ENCODE data around the gene PERCC1. TPM values are rescaled to one million over a fixed set of nuclear protein-coding genes. Genes with fewer than 3 reads are reported as not detected.

Gene PERCC1
- total RNA-seq, 2 donors from 2014 or later = not detected

DNA sequence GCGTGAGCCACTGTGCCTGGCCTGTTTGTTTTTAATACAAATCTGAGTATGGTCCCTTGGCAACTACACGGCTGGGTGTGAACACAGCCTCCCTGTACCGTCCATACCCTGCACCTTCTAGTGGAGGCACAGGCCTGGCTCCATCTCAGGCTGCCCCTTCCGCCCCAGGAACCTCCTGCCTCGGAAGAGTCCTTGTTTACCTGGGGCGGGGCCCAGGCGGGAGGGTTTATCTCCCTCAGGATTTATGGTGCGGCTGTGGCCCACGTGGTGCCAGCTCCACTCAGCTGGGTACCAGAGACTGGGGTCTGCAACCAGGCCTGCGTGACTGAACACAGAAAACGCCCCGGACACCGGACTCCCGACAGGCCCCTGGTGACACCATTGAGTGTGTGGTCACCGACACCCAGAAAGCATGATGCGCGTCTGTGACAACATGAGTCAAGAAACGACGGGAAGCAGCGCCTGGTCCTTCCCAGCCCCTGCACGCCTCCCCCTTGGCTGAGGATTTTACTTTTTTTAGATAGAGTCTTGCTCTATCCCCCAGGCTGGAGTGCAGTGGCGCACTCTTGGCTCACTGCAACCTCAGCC lies 35.3 kb upstream of the PERCC1 start:
- DNase-seq (ENCODE audit: low spot score) (no peak), ATAC-seq (ENCODE audit: insufficient number of reproducible peaks, low FRiP score, low read depth) (no peak)
- H3K36me3 ChIP-seq = peaks cover 48% of the 10 kb centered on the region
- H3K4me1 ChIP-seq (ENCODE audit: control insufficient read depth in 1 of 2, low read depth in 2 of 2) = no peaks in the 10 kb centered on the region
- no peaks in the 10 kb centered on the region for H3K9me3 ChIP-seq
- TF ChIP-seq, protein P1, sequence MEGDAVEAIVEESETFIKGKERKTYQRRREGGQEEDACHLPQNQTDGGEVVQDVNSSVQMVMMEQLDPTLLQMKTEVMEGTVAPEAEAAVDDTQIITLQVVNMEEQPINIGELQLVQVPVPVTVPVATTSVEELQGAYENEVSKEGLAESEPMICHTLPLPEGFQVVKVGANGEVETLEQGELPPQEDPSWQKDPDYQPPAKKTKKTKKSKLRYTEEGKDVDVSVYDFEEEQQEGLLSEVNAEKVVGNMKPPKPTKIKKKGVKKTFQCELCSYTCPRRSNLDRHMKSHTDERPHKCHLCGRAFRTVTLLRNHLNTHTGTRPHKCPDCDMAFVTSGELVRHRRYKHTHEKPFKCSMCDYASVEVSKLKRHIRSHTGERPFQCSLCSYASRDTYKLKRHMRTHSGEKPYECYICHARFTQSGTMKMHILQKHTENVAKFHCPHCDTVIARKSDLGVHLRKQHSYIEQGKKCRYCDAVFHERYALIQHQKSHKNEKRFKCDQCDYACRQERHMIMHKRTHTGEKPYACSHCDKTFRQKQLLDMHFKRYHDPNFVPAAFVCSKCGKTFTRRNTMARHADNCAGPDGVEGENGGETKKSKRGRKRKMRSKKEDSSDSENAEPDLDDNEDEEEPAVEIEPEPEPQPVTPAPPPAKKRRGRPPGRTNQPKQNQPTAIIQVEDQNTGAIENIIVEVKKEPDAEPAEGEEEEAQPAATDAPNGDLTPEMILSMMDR (IDR thresholded peaks at IDR 0.05) = no peak
- no peaks in the 10 kb centered on the region for H3K27me3 ChIP-seq (replicated peaks; ENCODE audit: insufficient read depth)
- no peak overlapping the region for H3K4me3 ChIP-seq
- H3K27ac ChIP-seq = no peak overlapping the region

DNA sequence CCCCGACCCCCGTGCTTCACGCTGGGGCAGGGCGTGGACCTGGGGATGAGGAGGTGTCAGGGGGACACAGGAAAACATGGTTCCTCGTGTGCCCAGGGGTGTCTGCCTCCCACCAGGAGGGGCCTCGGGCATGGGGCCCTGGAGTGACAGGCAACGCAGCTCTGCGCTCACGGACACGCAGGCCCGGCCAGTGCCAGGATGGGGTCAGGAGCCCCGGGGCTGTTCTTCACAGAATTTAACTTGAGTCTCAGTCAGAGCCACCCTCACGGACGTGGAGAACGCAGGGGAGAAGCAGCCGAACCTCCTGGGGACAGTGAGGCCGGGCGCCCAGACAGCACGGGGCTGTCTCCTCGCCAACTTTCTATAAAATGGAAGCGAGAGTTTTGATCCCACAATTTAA lies 33.1 kb upstream of the PERCC1 start:
- Histone ChIP-seq H3K27ac (no peak overlapping the region), H3K36me3 (peaks cover 61% of the 10 kb centered on the region)
- no peak for ATAC-seq (ENCODE audit: insufficient number of reproducible peaks, low FRiP score, low read depth)

DNA sequence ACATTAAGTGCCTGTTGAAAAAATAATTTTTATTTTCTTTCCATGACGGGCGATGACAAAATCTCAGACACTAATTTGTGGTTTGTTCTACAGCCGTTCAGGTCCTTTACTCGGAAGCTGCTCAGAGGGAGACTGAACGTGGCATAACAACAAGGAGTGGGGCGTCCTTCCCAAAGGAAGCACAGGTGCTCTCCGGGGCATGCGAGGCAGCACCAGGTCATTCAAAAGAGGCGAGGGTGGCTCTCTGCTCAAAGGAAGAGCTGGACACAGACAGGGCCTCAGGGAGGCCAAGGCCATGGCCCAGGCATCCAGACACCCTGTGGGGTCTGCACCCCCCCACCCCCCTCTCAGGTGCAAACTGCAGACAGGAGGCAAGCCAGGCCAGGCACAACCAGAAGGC lies 32.5 kb upstream of the PERCC1 start:
- ATAC-seq (ENCODE audit: insufficient number of reproducible peaks, low FRiP score, low read depth) (no peak), DNase-seq (ENCODE audit: low spot score) (no peak)
- no peak overlapping the region for H3K27ac ChIP-seq
- TF ChIP-seq, protein P1 (IDR thresholded peaks at IDR 0.05) = no peak
- no peaks in the 10 kb centered on the region for H3K27me3 ChIP-seq (replicated peaks; ENCODE audit: insufficient read depth)
- peaks cover 55% of the 10 kb centered on the region for H3K36me3 ChIP-seq
- no peaks in the 10 kb centered on the region for H3K4me1 ChIP-seq (ENCODE audit: control insufficient read depth in 1 of 2, low read depth in 2 of 2)
- H3K9me3 ChIP-seq = no peaks in the 10 kb centered on the region
- no peak overlapping the region for H3K4me3 ChIP-seq

More for the DNA sequence above, 33.1 kb upstream of the PERCC1 start:
- no peak for DNase-seq (ENCODE audit: low spot score)
- H3K9me3 ChIP-seq = no peaks in the 10 kb centered on the region
- no peak overlapping the region for H3K4me3 ChIP-seq
- H3K27me3 ChIP-seq (replicated peaks; ENCODE audit: insufficient read depth) = no peaks in the 10 kb centered on the region
- TF ChIP-seq, protein P1 (IDR thresholded peaks at IDR 0.05) = no peak
- no peaks in the 10 kb centered on the region for H3K4me1 ChIP-seq (ENCODE audit: control insufficient read depth in 1 of 2, low read depth in 2 of 2)

DNA sequence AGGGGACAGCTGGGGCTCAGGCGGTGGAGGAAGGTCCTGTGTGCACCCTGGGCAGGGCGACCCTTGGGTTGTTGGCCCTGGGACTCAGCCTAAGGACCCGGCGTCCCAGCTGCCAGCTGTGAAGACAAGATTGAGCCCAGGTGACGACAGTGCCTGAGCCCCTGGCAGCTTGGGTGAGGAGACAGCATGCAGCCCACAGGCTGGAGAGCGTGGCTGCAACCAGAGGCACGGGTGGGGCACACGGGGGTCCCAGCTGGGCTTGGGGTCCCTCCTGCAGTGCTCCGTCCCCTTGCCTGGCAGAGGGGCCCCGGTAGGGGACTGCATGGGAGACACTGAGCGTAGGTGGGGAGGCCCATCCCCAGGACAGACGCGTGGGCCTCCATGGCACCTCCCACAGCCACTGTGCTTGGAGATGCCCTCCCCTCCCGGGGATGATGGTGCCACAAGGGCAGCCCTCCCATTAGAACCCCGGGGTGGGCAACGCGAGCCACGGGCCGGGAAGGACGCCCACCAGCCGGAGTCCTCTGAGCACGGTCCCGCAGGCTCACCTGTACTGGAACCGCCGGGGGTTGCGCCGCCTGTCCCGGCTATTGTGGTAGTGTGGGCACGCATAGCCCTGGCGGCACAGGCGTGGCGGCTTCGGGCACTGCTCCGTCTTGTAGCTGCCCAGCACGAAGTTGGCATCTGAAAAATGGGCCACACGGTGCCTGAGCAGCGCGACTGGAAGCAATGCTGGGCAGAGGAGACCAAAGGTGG lies 31.9 kb upstream of the PERCC1 start:
- Histone ChIP-seq H3K36me3 (peaks cover 54% of the 10 kb centered on the region), H3K4me3 (no peak overlapping the region), H3K9me3 (no peaks in the 10 kb centered on the region), H3K27ac (no peak overlapping the region), H3K4me1 (ENCODE audit: control insufficient read depth in 1 of 2, low read depth in 2 of 2) (no peaks in the 10 kb centered on the region), H3K27me3 (replicated peaks; ENCODE audit: insufficient read depth) (no peaks in the 10 kb centered on the region)
- no peak for ATAC-seq (ENCODE audit: insufficient number of reproducible peaks, low FRiP score, low read depth)
- no peak for DNase-seq (ENCODE audit: low spot score)
- TF ChIP-seq, protein P1 (IDR thresholded peaks at IDR 0.05) = no peak

DNA sequence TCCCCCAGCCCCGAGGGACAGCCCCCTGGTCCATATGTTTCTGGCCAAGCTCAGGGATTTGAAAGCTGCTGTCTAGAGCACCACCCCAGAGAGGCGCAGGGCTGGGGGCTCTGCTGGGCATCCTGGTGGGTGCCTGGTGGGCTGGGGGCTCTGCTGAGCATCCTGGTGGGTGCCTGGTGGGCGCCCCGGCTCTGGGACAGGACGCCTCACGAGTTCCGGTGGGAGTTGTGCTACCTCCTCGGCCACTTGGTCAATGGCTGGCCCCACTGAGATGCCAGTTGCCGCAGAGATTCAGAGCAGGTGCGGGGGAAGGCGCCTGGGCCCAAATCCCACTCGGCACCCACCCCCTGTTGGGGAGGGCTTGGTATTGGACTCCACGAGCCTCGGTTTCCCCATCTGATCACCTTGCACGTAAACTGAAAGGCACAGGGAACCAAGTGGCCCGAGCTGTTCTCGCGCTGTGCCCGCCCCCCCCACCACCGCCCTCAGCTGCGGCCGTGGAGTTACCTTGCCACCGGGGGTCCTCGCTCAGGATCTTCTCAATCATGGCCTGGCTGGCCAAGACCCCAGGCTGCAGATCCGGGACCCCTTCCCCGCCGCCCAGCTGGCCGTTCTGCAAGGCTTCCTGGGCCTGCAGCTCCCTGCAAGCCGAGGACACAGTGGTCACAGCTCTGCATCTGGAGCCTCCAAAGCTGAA lies 29.7 kb upstream of the PERCC1 start:
- Histone ChIP-seq H3K4me1 (ENCODE audit: control insufficient read depth in 1 of 2, low read depth in 2 of 2) (no peaks in the 10 kb centered on the region), H3K27me3 (replicated peaks; ENCODE audit: insufficient read depth) (no peaks in the 10 kb centered on the region), H3K4me3 (no peak overlapping the region), H3K9me3 (no peaks in the 10 kb centered on the region), H3K36me3 (peaks cover 42% of the 10 kb centered on the region), H3K27ac (no peak overlapping the region)
- ATAC-seq (ENCODE audit: insufficient number of reproducible peaks, low FRiP score, low read depth) = no peak
- TF ChIP-seq, protein P1 (IDR thresholded peaks at IDR 0.05) = no peak
- no peak for DNase-seq (ENCODE audit: low spot score)
